Activated CD8-positive, alpha-beta memory T cell treated with anti-CD3 and anti-CD28 coated beads for 36 hours (primary cell): ENCODE measurements around the gene CYP2E1. TPM values are rescaled to one million over a fixed set of nuclear protein-coding genes. Genes with fewer than 3 reads are reported as not detected.
"Not testable (repeated sequence)": the region's sequence is repeated elsewhere in the genome, so short reads cannot be mapped to it uniquely, and the experiment has no call there.

Source experiments
- CTCF ChIA-PET: fragments of 350-600 bp; sonication (Branson Sonifier 250); formaldehyde crosslinking; loops from one replicate; lab custom pipeline; 2021; ENCODE audit warnings: antibody characterized with exemption; lab: Charles Lee
- POLR2A ChIA-PET: fragments of 350-600 bp; sonication (Branson Sonifier 250); formaldehyde crosslinking; loops from one replicate; lab custom pipeline; 2021; ENCODE audit warnings: antibody characterized with exemption; lab: Charles Lee
- total RNA-seq, 2 experiments: library from RNA; stranded (reverse); gene quantifications; one replicate each; pipeline ENCODE4 v1.2.3, GENCODE V29; 2021

CYP2E1 gene
- total RNA-seq, result under 1 TPM in 1 of 2 experiments, not detected in 1; 0.44 TPM

GRCh38 chr10:133526957-133527588 is at the start of gene CYP2E1:
Gene CYP2E1, plus strand, starts transcription at chr10:133527363. Its CDS starts 33 bp downstream, at chr10:133527396.
- ChIA-PET POLR2A (no interaction called here), CTCF (interaction anchor here (0.5 kb wide), 1 partner anchor 16 kb away, joined by 3 read pairs; no protein-coding TSS in a partner anchor)

- CTCF ChIA-PET, result no interaction called here
- POLR2A ChIA-PET, result no interaction called here
Observed at GRCh38 chr10:133481086-133481643, 46.0 kb upstream of the CYP2E1 start.

- CTCF ChIA-PET, result no interaction called here
- POLR2A ChIA-PET, result no interaction called here
Observed at GRCh38 chr10:133481657-133482056, 45.5 kb upstream of the CYP2E1 start.

GRCh38 chr10:133484818-133485217 is 42.3 kb upstream of the CYP2E1 start:
- ChIA-PET CTCF (no interaction called here), POLR2A (no interaction called here)

- ChIA-PET CTCF (interaction anchor here (1.1 kb wide), 1 partner anchor 85 kb away, joined by 3 read pairs; no protein-coding TSS in a partner anchor), POLR2A (no interaction called here)
Observed at GRCh38 chr10:133487085-133487484, 40.1 kb upstream of the CYP2E1 start.

GRCh38 chr10:133488354-133488753 is 38.8 kb upstream of the CYP2E1 start:
- ChIA-PET POLR2A (no interaction called here), CTCF (interaction anchor here (1.1 kb wide), 1 partner anchor 86 kb away, joined by 3 read pairs; no protein-coding TSS in a partner anchor)

- ChIA-PET CTCF (interaction anchor here (0.5 kb wide), 1 partner anchor 39 kb away, joined by 3 read pairs; no protein-coding TSS in a partner anchor), POLR2A (no interaction called here)
Observed at GRCh38 chr10:133489816-133490588, 37.2 kb upstream of the CYP2E1 start.

- POLR2A ChIA-PET, CTCF ChIA-PET: not testable (repeated sequence)
Observed at GRCh38 chr10:133493562-133493961, 33.6 kb upstream of the CYP2E1 start.

- CTCF ChIA-PET, result interaction anchor here (1.1 to 1.3 kb wide), 2 partner anchors 59 to 168 kb away, joined by 3 read pairs; no protein-coding TSS in a partner anchor
- POLR2A ChIA-PET, result not testable (repeated sequence)
Observed at GRCh38 chr10:133497363-133497762, 29.8 kb upstream of the CYP2E1 start.

GRCh38 chr10:133499176-133499575 is 28.0 kb upstream of the CYP2E1 start:
- CTCF ChIA-PET, POLR2A ChIA-PET: not testable (repeated sequence)

- CTCF ChIA-PET, POLR2A ChIA-PET: not testable (repeated sequence)
Observed at GRCh38 chr10:133500897-133501296, 26.3 kb upstream of the CYP2E1 start.

GRCh38 chr10:133509700-133510099 is 17.5 kb upstream of the CYP2E1 start:
- CTCF ChIA-PET, result interaction anchor here (1.4 kb wide), 1 partner anchor 180 kb away, joined by 4 read pairs; no protein-coding TSS in a partner anchor
- POLR2A ChIA-PET, result no interaction called here

GRCh38 chr10:133511408-133511807 is 15.8 kb upstream of the CYP2E1 start:
- ChIA-PET CTCF (no interaction called here), POLR2A (no interaction called here)

- POLR2A ChIA-PET, result no interaction called here
- CTCF ChIA-PET, result no interaction called here
Observed at GRCh38 chr10:133511907-133512528, 15.1 kb upstream of the CYP2E1 start.

GRCh38 chr10:133515471-133515870 is 11.7 kb upstream of the CYP2E1 start:
- ChIA-PET CTCF (no interaction called here), POLR2A (no interaction called here)

GRCh38 chr10:133516057-133516456 is 11.1 kb upstream of the CYP2E1 start:
- ChIA-PET CTCF (no interaction called here), POLR2A (no interaction called here)

- POLR2A ChIA-PET, result not testable (repeated sequence)
Observed at GRCh38 chr10:133518517-133518916, 8.6 kb upstream of the CYP2E1 start.

GRCh38 chr10:133520193-133520738 is 6.9 kb upstream of the CYP2E1 start:
- CTCF ChIA-PET, result interaction anchor here (0.9 to 1.6 kb wide), 5 partner anchors 10 to 196 kb away, joined by 3 to 6 read pairs (median 3); no protein-coding TSS in a partner anchor
- POLR2A ChIA-PET, result no interaction called here

More at GRCh38 chr10:133518517-133518916, 8.6 kb upstream of the CYP2E1 start:
- CTCF ChIA-PET, result not testable (repeated sequence)

GRCh38 chr10:133523631-133524203 is 3.4 kb upstream of the CYP2E1 start:
- CTCF ChIA-PET, result no interaction called here
- POLR2A ChIA-PET, result no interaction called here
